ENCODE measurements around the gene DIPK1A.

- TF ChIP-seq POLR2A (IDR thresholded peaks at IDR 0.05; ENCODE audit: low read depth, low read length) (no peak), POLR2AphosphoS5 (IDR thresholded peaks at IDR 0.05; ENCODE audit: low read depth, low read length) (no peak)
Observed at GRCh38 chr1:92990828-92991227, 29.6 kb upstream of the DIPK1A start.
